ENCODE results near the gene KRTAP15-1.

DNA sequence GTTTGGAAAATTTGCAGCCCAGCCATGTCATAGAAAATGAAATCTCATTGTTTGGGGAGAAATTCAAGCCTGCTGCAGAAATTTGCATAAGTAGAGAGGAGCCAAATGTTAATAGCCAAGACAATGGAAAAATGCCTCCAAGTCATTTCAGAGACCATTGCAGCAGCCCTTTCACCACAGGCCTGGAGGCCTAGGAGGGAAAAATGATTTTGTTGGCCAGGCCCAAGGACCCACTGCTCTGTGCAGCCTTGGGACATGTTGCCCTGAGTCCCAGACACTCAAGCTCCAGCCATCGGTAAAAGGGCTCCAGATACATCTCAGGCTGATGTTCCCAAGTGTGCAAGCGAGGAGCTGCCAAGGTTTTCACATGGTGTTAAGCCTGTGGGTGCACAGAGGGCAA lies 46.1 kb downstream of the KRTAP15-1 start:
- TF ChIP-seq, protein P1, sequence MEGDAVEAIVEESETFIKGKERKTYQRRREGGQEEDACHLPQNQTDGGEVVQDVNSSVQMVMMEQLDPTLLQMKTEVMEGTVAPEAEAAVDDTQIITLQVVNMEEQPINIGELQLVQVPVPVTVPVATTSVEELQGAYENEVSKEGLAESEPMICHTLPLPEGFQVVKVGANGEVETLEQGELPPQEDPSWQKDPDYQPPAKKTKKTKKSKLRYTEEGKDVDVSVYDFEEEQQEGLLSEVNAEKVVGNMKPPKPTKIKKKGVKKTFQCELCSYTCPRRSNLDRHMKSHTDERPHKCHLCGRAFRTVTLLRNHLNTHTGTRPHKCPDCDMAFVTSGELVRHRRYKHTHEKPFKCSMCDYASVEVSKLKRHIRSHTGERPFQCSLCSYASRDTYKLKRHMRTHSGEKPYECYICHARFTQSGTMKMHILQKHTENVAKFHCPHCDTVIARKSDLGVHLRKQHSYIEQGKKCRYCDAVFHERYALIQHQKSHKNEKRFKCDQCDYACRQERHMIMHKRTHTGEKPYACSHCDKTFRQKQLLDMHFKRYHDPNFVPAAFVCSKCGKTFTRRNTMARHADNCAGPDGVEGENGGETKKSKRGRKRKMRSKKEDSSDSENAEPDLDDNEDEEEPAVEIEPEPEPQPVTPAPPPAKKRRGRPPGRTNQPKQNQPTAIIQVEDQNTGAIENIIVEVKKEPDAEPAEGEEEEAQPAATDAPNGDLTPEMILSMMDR (IDR thresholded peaks at IDR 0.05; ENCODE audit: insufficient read depth, low read length): no peak
- TF ChIP-seq, protein P2, sequence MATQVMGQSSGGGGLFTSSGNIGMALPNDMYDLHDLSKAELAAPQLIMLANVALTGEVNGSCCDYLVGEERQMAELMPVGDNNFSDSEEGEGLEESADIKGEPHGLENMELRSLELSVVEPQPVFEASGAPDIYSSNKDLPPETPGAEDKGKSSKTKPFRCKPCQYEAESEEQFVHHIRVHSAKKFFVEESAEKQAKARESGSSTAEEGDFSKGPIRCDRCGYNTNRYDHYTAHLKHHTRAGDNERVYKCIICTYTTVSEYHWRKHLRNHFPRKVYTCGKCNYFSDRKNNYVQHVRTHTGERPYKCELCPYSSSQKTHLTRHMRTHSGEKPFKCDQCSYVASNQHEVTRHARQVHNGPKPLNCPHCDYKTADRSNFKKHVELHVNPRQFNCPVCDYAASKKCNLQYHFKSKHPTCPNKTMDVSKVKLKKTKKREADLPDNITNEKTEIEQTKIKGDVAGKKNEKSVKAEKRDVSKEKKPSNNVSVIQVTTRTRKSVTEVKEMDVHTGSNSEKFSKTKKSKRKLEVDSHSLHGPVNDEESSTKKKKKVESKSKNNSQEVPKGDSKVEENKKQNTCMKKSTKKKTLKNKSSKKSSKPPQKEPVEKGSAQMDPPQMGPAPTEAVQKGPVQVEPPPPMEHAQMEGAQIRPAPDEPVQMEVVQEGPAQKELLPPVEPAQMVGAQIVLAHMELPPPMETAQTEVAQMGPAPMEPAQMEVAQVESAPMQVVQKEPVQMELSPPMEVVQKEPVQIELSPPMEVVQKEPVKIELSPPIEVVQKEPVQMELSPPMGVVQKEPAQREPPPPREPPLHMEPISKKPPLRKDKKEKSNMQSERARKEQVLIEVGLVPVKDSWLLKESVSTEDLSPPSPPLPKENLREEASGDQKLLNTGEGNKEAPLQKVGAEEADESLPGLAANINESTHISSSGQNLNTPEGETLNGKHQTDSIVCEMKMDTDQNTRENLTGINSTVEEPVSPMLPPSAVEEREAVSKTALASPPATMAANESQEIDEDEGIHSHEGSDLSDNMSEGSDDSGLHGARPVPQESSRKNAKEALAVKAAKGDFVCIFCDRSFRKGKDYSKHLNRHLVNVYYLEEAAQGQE (IDR thresholded peaks at IDR 0.05; ENCODE audit: insufficient replicate concordance, low read depth): no peak

Data from HL-60 (cell line).